GM18867 (cell line): ENCODE data around the gene SIT1.

ENCODE experiments used
- ATAC-seq: cut with Tn5 transposase; IDR thresholded peaks from one replicate; pipeline ENCODE4 v1.9.1; 2021; ENCODE audit warnings: mild to moderate bottlenecking, moderate library complexity; ENCODE audit not compliant: unreplicated experiment

The SIT1 gene

DNA sequence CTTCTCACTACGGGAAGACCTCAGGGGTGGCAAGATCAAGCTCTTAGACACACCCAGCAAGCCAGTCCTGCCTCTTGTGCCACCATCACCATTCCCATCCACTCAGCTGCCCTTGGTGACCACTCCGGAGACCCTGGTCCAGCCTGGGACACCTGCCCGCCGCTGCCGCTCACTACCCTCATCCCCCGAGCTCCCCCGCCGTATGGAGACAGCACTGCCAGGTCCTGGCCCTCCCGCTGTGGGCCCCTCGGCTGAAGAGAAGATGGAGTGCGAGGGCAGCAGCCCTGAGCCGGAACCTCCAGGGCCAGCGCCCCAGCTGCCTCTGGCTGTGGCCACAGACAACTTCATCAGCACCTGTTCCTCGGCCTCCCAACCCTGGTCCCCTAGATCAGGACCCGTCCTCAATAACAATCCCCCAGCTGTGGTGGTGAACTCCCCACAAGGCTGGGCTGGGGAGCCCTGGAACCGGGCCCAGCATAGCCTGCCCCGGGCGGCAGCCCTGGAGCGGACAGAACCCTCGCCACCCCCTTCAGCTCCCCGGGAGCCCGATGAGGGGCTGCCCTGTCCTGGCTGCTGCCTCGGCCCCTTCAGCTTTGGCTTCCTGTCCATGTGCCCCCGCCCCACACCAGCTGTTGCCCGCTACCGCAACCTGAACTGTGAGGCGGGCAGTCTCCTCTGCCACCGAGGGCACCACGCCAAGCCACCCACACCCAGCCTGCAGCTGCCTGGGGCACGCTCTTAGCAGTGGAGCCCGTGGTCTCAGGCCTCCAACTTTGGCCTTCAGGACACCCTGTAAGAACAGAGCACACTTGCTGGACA is 41.5 kb downstream of the SIT1 start:
- ATAC-seq: no peak

DNA sequence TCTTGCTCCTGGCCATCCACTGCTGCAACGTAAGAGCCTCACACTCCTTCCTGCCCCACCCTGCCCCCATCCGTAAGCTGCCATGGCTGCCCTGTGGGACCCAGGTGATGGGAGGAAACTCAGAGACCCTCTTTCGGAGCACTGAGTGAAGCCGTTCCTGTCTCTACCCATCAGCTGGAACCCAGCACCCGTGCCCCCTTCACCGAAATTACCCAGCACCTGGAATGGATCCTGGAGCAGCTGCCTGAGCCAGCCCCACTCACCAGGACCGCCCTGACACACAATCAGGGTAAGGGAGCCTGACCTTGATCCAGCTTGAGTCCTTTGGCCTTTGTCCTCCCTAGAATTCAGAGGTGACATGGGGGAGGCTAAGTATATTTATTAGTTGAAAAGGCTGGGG is 42.5 kb downstream of the SIT1 start:
- ATAC-seq: no peak

DNA sequence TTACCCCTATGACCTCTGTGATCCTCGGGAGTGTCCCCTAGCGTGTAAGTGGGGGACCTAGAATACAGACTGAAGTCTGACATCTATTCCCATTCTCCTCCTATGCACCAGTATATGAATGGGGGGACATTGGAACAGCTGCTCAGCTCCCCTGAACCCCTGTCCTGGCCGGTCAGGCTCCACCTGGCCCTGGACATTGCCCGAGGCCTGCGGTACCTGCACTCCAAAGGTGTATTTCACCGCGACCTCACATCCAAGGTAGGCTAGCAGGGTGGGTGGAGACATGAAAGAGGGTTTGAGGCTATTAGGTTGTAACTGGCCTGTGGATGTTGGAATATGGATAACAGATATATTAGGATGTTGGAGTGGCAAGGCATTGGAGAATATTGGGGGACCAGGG is 44.0 kb downstream of the SIT1 start:
- ATAC-seq: no peak

DNA sequence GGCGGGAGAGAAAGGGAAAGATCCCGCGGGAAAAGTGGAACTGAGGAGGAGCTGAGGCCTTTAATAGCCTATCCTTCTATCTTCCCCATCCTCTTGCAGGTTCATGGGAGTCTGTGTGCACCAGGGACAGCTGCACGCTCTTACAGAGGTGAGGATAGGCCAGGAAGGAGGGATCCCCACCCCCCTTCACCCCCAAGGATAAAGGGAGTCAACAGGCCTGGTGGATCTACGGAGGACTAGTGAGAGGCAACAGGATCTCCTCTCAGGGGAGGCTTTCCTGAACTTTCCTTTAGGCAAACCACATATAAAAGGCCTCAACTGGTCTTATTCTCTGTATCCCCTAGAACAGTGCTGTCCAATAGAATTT is 44.6 kb downstream of the SIT1 start:
- ATAC-seq: no peak

DNA sequence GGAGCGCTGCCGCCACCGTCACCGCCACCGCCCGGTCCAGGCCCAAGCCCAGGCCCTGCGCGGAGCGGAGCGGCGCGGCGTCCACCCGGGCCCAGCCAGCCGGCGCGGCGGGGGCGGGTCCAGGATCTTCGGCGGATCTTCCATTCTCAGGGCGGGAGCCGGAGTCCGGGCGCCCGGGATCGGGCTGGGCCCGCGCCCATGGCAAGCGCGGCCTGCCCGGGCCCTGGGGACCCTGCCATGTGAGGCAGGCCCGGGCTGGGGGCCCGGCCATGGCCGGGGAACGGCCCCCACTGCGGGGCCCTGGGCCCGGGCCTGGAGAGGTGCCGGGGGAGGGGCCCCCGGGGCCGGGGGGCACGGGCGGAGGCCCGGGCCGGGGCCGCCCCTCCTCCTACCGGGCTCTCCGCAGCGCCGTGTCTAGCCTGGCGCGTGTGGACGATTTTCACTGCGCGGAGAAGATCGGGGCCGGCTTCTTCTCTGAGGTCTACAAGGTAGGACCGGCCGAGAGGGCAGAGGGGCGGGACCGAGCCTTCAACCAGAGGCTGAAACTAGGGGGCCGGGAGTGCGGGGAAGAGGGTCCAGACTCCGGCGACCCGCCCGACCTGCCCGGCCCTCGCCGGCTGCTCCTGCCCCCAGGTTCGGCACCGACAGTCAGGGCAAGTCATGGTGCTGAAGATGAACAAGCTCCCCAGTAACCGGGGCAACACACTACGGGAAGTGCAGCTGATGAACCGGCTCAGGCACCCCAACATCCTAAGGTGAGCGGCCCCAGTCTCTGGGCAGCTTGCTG is 45.2 kb downstream of the SIT1 start:
- ATAC-seq: peak; percentile 19

DNA sequence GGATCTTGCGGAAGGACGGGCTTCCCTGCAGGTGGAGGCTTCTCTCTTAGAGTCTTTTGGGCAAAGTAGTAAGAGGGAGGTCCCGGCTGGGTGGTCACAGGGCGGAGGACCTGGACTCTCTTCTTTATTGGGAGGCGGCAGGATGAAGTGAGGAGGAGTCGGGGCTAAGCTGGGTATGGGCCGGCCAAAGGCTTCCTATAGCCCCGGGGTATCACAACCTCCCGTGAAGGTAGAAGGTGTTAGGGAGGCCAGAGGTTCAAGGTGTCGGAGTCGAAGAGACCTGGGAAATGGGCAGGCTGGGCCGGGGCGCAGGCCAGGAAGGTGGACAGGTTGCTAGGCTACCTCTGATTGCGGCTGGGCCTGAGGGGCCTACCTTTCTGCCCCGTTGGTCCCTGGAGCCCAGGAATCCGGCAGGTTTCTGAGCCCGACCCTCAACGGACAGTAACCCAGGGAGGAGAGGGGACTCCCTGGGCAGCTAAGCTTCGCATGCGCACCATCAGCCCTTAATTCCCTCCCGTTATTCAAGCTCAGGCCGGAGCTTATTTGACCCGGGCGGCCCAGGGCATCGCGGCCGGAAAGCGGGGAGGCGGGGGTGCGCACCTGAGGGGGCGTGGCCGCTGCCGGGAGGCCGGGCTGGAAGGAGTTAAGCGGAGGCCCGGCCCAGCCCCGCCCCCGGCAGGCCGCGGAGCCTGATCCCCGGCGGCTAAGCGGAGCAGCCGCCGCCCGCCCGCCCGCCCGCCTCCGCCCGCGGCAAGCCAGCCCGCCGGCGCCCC is 46.0 kb downstream of the SIT1 start, which contains the start of gene TESK1:
Gene TESK1 (plus strand): TSS at position 685 of the 773 bp plus-strand sequence. CDS start 358 bp downstream, outside the sequence.
- peak; percentile 46 for ATAC-seq

DNA sequence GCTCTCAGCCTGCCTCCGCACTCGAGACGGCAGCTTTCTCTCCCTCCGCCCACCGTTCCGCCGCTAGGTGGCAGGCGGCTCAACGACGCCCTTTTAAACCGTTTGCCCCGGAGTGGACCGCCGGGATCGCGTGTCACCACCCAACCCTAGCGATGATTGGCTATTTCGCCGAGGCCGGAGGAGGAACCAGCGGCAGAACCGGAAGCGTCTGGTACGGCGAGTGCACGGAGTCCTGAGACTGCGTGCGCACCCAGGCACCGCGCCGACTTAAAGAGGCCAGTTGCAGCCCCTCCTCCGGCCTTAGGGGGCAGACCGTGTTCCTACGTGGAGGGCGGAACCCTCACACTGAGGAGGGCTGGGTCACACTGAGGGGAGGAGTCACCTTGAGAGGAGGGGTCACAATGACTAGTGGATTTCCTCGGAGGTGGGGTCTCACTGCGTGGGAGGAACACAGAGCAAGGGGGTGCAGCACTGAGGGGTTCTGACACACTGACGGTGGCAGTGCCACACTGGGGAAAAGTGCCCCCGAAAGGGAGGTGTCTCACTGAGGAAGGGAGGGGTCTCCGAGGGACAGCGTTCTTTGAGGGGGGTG is 46.6 kb downstream of the SIT1 start:
- ATAC-seq: peak; percentile 80

DNA sequence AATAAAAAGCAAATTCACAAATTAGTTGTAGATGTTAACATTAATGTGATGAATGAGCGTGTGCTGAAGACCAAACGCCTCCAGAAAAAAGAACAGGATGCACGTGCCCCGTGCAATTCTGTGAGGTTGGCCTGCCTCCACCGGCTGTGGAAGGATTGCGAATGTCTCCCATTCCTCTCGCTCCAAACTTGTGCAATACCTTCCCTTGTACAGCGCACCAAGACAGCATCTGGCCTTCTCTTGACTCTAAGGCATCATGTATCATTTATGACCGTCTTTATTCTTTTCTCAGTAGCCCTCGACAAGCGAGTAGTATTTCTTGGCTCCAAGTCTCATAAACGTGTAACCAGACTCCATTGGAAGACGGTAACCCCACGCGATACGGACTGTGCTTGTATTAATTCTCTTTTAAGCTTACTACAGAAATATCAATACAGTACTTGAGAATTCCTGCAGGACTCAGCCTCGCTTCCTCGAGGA is 47.2 kb downstream of the SIT1 start:
- no peak for ATAC-seq

DNA sequence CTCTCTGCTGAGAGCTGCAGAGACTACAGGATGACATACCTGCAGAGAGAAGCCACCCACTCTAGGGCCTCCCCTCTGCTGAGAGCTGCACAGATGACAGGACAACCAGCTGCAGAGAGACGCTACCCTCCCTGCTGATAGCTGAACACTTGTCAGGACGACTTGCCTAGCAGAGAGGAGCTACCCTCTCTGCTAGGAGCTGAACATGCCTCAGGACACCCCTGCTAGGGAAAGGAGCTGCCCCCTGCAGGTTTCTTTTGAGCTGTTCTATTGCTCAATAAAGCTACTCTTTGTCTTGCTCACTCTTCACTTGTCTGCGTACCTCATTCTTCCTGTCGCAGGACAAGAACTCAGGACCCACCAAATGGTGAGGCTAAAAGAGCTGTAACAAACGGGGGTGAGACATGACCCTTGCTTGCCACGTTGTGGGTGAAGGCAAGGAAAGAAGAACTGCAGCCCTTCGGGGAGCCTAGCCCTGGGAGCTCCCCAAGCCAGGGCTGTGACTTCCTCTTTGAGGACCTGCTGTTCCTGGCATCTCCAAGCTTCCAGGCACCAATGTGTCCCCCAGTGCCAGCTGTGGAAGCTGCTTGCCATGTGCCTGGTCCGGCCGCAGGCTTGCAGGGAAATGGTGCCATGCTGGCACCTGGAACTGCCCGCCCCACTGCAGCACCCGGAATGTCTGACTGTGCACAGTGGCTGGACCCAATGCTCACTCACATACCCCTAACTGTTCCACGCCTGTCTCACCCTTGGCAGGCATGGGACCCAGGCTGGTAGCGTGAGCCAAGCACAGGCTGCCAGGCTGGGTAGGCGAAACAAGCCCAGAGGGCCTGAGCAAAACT is 50.7 kb downstream of the SIT1 start:
- no peak for ATAC-seq
